Measurements from ENCODE around the gene EGFR.

DNA sequence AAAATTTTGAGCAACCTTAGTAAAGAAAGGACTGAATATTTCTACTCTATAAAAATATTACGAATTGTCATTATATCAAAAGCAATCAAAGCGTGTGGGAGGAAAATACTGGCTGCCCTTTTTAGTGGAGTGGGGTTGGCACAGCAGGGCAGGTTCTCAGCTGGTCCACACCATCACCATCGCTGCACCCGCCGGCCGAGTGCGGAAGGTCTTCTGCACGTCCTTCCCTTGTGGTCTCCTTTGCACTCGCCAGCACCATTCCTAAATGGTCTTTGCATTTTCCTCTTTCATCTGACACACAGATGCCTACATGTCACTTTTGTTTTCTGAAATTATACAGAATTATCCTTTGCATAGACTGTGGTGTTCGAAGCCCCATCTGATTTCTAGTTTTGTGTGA, 229.7 kb downstream of the EGFR start:
- TF ChIP-seq, protein P1, sequence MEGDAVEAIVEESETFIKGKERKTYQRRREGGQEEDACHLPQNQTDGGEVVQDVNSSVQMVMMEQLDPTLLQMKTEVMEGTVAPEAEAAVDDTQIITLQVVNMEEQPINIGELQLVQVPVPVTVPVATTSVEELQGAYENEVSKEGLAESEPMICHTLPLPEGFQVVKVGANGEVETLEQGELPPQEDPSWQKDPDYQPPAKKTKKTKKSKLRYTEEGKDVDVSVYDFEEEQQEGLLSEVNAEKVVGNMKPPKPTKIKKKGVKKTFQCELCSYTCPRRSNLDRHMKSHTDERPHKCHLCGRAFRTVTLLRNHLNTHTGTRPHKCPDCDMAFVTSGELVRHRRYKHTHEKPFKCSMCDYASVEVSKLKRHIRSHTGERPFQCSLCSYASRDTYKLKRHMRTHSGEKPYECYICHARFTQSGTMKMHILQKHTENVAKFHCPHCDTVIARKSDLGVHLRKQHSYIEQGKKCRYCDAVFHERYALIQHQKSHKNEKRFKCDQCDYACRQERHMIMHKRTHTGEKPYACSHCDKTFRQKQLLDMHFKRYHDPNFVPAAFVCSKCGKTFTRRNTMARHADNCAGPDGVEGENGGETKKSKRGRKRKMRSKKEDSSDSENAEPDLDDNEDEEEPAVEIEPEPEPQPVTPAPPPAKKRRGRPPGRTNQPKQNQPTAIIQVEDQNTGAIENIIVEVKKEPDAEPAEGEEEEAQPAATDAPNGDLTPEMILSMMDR (IDR thresholded peaks at IDR 0.05), result no peak
- TF ChIP-seq POLR2A (IDR thresholded peaks at IDR 0.05), result no peak

Measured in breast epithelium (tissue), 3 donors.